NT2/D1 (cell line): ENCODE data around the gene MSH5.

ENCODE experiments used
- DNase-seq: peaks from one replicate; pipeline ENCODE4 v3.0.0-alpha.2; 2011; ENCODE audit warnings: low read depth, low spot score
- H3K27me3 ChIP-seq: 2 replicates; pipeline ENCODE4 v1.6.0; 2011; ENCODE audit warnings: mild to moderate bottlenecking; ENCODE audit not compliant: insufficient read length, insufficient read depth
- H3K36me3 ChIP-seq: 2 replicates; pipeline ENCODE4 v1.6.1; 2011; ENCODE audit warnings: mild to moderate bottlenecking, low read length, mixed read lengths; ENCODE audit not compliant: insufficient read depth, insufficient read length
- H3K4me1 ChIP-seq: 2 replicates; pipeline ENCODE4 v1.5.1; 2011; ENCODE audit not compliant: insufficient read depth, insufficient read length
- H3K4me3 ChIP-seq: 2 replicates; pipeline ENCODE4 v1.5.1; 2011; ENCODE audit warnings: low read depth; ENCODE audit not compliant: insufficient read length
- H3K9ac ChIP-seq: 2 replicates; pipeline ENCODE4 v1.6.0; 2011; ENCODE audit warnings: low read depth; ENCODE audit not compliant: insufficient read length
- H3K9me3 ChIP-seq: 2 replicates; pipeline ENCODE4 v1.5.1; 2011; ENCODE audit warnings: mild to moderate bottlenecking, low read length; ENCODE audit not compliant: insufficient read depth
- SUZ12 ChIP-seq: IDR thresholded peaks from 2 replicates; pipeline ENCODE4 v1.6.1; 2011; ENCODE audit not compliant: insufficient read length, insufficient read depth; ENCODE audit errors: extremely low read depth
- YY1 ChIP-seq: IDR thresholded peaks from 2 replicates; pipeline ENCODE4 v1.6.1; 2011; ENCODE audit not compliant: insufficient read length, insufficient read depth
- ZNF274 ChIP-seq: IDR thresholded peaks from 2 replicates; pipeline ENCODE4 v1.6.1; 2011; ENCODE audit warnings: mild to moderate bottlenecking, low read depth, low read length

MSH5 gene

GRCh38 chr6:31778193-31778592 is 38.4 kb downstream of the MSH5 start:
- DNase-seq, result no peak
- Histone ChIP-seq H3K4me1 (peaks cover 3% of the 10 kb centered on the region), H3K27me3 (no peaks in the 10 kb centered on the region), H3K9me3 (no peaks in the 10 kb centered on the region), H3K36me3 (peaks cover 62% of the 10 kb centered on the region), H3K4me3 (no peak overlapping the region), H3K9ac (no peak overlapping the region)
- TF ChIP-seq YY1, result no peak
- TF ChIP-seq SUZ12, result no peak
- TF ChIP-seq ZNF274, result no peak

DNA sequence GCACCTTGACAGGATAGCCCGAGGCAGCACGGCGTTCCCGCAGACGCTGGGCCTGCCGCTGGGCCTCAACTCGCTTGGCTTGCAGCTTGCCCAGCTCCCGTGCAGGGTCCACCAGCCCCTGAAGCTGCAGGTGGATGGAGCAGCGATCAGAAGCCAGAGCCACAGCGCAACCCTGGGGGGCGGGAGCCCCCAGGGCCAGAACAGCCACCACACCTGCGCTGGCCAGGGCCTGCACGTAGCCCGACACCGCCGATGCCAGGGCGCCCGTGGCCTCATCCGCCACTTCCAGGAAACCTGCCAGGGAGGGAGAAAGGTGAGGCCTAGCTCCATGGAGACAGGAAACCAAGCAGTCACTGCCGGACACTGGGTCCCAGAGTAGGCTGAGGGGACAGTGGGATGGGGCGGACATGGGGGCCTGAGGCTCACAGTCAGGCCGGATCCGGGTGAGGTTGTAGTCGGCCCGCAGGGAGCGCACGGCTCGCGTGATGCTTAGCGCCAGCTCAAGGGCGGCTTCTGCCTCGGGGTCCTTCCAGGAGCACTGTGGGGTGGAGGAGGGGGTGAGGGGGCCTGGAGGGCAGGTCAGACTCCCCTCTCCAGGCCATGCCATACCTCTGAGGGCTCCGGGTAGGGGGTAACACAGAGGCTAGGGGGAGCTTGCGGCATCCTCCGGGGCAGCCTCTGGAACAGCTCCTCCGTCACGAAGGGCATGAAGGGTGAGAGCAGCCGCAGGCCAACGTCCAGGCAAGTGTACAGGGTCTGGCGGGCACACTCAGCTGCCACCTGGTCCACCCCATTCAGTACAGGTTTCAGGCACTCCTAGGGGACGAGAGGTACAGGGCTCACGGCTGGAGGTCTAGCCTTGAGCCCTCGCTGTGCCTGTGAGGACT is 39.4 kb downstream of the MSH5 start:
- DNase-seq, result no peak
- Histone ChIP-seq H3K9ac (no peak overlapping the region), H3K27me3 (no peaks in the 10 kb centered on the region), H3K36me3 (peaks cover 72% of the 10 kb centered on the region), H3K9me3 (no peaks in the 10 kb centered on the region), H3K4me1 (peaks cover 3% of the 10 kb centered on the region), H3K4me3 (no peak overlapping the region)
- TF ChIP-seq YY1, result no peak
- no peak for TF ChIP-seq SUZ12
- TF ChIP-seq ZNF274, result no peak

DNA sequence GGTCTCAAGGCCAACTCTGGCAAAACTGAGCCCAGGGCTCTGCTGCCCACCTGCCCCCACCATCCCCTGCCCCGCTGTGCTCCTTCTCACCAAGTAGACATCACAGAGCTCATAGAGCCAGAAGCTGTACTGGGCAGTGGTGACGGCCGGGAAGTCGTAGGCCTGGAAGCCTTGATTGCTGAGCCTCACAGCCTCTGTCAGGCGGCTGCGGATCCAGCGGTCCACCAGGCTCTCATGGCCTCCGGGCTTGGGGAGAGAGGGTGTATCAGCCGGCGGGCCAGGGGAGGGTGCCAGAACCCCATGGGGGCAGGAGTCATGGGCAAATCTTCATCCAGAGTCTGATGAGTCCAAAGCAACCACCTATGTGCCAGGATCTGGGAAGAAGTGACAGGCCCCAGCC is 40.1 kb downstream of the MSH5 start:
- no peak for DNase-seq
- Histone ChIP-seq H3K27me3 (no peaks in the 10 kb centered on the region), H3K4me1 (peaks cover 3% of the 10 kb centered on the region), H3K4me3 (no peak overlapping the region), H3K9ac (no peak overlapping the region), H3K9me3 (no peaks in the 10 kb centered on the region), H3K36me3 (peaks cover 78% of the 10 kb centered on the region)
- TF ChIP-seq SUZ12, result no peak
- TF ChIP-seq ZNF274, result no peak
- TF ChIP-seq YY1, result no peak

DNA sequence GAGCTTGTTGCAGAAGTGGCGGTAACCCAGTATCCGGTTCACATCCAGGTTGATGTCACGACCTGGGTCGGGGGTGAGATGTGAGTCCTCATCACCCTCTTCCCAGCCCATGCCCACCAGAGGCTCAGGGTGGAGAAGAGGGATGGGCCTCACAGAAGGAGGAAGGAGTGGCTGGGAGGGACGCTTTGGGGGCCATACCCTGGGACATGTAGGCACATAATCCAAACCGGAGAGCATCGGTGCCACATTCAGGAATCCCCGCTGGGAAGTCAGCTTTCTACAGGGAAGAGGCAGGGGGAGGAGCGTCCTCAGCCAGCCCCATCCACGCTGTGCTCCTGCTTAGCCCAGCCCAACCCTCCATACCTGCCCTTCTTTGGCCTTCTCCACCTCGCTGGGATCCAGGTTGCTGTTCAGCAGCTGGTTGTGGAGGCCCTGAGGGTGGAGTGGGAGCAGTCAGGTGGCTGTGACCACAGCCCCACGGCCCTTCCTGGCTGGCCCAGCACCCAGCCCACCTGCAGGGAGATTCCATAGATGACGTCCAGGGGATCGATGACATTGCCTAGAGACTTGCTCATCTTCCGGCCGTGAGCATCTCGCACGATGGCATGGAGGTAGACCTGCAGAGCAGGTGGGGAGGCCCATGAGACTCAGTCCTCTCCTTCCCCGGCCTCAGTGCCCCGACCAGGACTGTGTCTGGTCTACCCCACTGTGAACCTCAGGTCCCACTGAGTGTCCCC is 40.9 kb downstream of the MSH5 start:
- DNase-seq, result no peak
- Histone ChIP-seq H3K4me1 (peaks cover 3% of the 10 kb centered on the region), H3K27me3 (no peaks in the 10 kb centered on the region), H3K9me3 (no peaks in the 10 kb centered on the region), H3K36me3 (peaks cover 86% of the 10 kb centered on the region), H3K9ac (no peak overlapping the region), H3K4me3 (no peak overlapping the region)
- TF ChIP-seq SUZ12 (no peak), ZNF274 (no peak), YY1 (no peak)

- Histone ChIP-seq H3K9me3 (no peaks in the 10 kb centered on the region), H3K4me1 (peaks cover 3% of the 10 kb centered on the region), H3K27me3 (no peaks in the 10 kb centered on the region), H3K36me3 (peaks cover 93% of the 10 kb centered on the region), H3K4me3 (no peak overlapping the region), H3K9ac (no peak overlapping the region)
- no peak for TF ChIP-seq SUZ12
- TF ChIP-seq YY1, result no peak
- no peak for TF ChIP-seq ZNF274
- no peak for DNase-seq
Observed at GRCh38 chr6:31781244-31782125, 41.7 kb downstream of the MSH5 start.

GRCh38 chr6:31782126-31782855 is 42.5 kb downstream of the MSH5 start:
- H3K9ac ChIP-seq, result no peak overlapping the region
- H3K27me3 ChIP-seq, result no peaks in the 10 kb centered on the region
- H3K4me1 ChIP-seq, result no peaks in the 10 kb centered on the region
- no peaks in the 10 kb centered on the region for H3K9me3 ChIP-seq
- DNase-seq, result no peak
- no peak overlapping the region for H3K4me3 ChIP-seq
- TF ChIP-seq YY1 (no peak), SUZ12 (no peak)
- H3K36me3 ChIP-seq, result peaks cover 96% of the 10 kb centered on the region
